HepG2 (cell line): ENCODE measurements around the gene NSMCE1. TPM values are rescaled to one million over a fixed set of nuclear protein-coding genes. Genes with fewer than 3 reads are reported as not detected.

ENCODE experiments used
- ATAC-seq: fragments of 200-7000 bp; cut with Tn5 transposase; 3 replicates; pipeline ENCODE4 v1.9.1; 2020; ENCODE audit warnings: mild to moderate bottlenecking, moderate library complexity
- BruUV-seq: library from RNA; stranded (reverse); fragments of 400-500 nt; replicated peaks from 2 replicates; lab custom pipeline; 2021; lab: Mats Ljungman, UMichigan
- CTCF ChIA-PET: fragments of 300-600 bp; formaldehyde crosslinking; extraction: SDS; loops from one replicate; lab custom pipeline; 2021; ENCODE audit warnings: low total read pairs, inconsistent platforms, low intra/inter-chr PET ratio; lab: Yijun Ruan, JAX
- POLR2A ChIA-PET: fragments of 350-600 bp; sonication (Branson Sonifier 250); formaldehyde crosslinking; loops from one replicate; lab custom pipeline; 2020; ENCODE audit warnings: antibody characterized with exemption, inconsistent platforms; lab: Yijun Ruan, JAX
- DNase-seq: peaks from one replicate; pipeline ENCODE4 v3.0.0-alpha.2; 2015; ENCODE audit warnings: low spot score
- FAIRE-seq: peaks from 3 replicates; lab custom pipeline; 2011; peaks lifted over from hg19 to GRCh38; lab: Jason Lieb, UNC
- H2AFZ ChIP-seq: one replicate; pipeline ENCODE4 v1.6.1; 2011; ENCODE audit warnings: low read length, inconsistent platforms
- H3K27ac ChIP-seq: fragments of 300-600 bp; 3 replicates; pipeline ENCODE4 v1.8.0; 2011; ENCODE audit warnings: mixed run types, mild to moderate bottlenecking, mixed read lengths, low read length, inconsistent platforms; ENCODE audit not compliant: insufficient read depth; ENCODE audit errors: extremely low read length
- H3K27me3 ChIP-seq, 2 experiments: fragments of 200-600 bp in 1 of 2; 2 replicates in 1 of 2; 3 replicates in 1 of 2; pipeline versions ENCODE4 v1.6.0 to v1.8.0; 2011; ENCODE audit warnings: low read length in 2 of 2, mild to moderate bottlenecking in 2 of 2, moderate library complexity in 2 of 2, inconsistent platforms in 1 of 2; ENCODE audit not compliant: insufficient read depth in 2 of 2, control insufficient read depth in 1 of 2
- H3K36me3 ChIP-seq, 2 experiments: fragments of 200-600 bp in 1 of 2; replicated peaks in 1 of 2; 2 replicates in 1 of 2; 3 replicates in 1 of 2; pipeline versions ENCODE4 v1.5.1 to v1.8.0; 2011; ENCODE audit warnings: low read length in 2 of 2, inconsistent platforms in 1 of 2; ENCODE audit not compliant: insufficient read depth in 2 of 2, control insufficient read depth in 1 of 2
- H3K4me1 ChIP-seq: 2 replicates; pipeline ENCODE4 v1.5.1; 2012; ENCODE audit warnings: low read length, inconsistent platforms; ENCODE audit not compliant: insufficient read depth
- H3K4me2 ChIP-seq: 2 replicates; pipeline ENCODE4 v1.6.0; 2011; ENCODE audit warnings: low read depth, low read length, inconsistent platforms
- H3K4me3 ChIP-seq, 3 experiments: fragments of 200-600 bp in 1 of 3; sonication (generic), shearing (Covaris generic) in 1 of 3; replicated peaks in 1 of 3; 2 replicates each; pipeline ENCODE4 v1.5.1; 2011 to 2016; ENCODE audit warnings: low read length in 3 of 3, inconsistent platforms in 2 of 3, low read depth in 2 of 3, mild to moderate bottlenecking in 2 of 3, control low read depth in 1 of 3, mixed read lengths in 1 of 3; ENCODE audit not compliant: insufficient read depth in 1 of 3
- H3K79me2 ChIP-seq: one replicate; pipeline ENCODE4 v1.6.1; 2011; ENCODE audit warnings: low read length, inconsistent platforms; ENCODE audit not compliant: insufficient read depth
- H3K9ac ChIP-seq: 2 replicates; pipeline ENCODE4 v1.6.0; 2011; ENCODE audit warnings: mild to moderate bottlenecking, low read depth, low read length, inconsistent platforms; ENCODE audit not compliant: insufficient read depth
- H3K9me3 ChIP-seq: 2 replicates; pipeline ENCODE4 v1.5.1; 2012; ENCODE audit warnings: mild to moderate bottlenecking, low read length
- H4K20me1 ChIP-seq: 2 replicates; pipeline ENCODE4 v1.6.0; 2011; ENCODE audit warnings: inconsistent platforms, mild to moderate bottlenecking, low read length, moderate library complexity; ENCODE audit not compliant: insufficient read depth
- E2F5 ChIP-seq: sonication (generic); formaldehyde crosslinking; conservative IDR thresholded peaks from 2 replicates; pipeline ENCODE4 v1.4.0; 2020; ENCODE audit warnings: missing genetic modification reagents
- HDAC6 ChIP-seq: fragments of 200-600 bp; sonication (generic); IDR thresholded peaks from 2 replicates; pipeline ENCODE4 v1.7.0; 2017; ENCODE audit warnings: mild to moderate bottlenecking, antibody characterized with exemption, low read length, low read depth
- HOXA9 ChIP-seq: sonication (generic); formaldehyde crosslinking; IDR thresholded peaks from 2 replicates; pipeline ENCODE4 v1.8.1; 2022; ENCODE audit warnings: missing genetic modification reagents, mild to moderate bottlenecking, moderate library complexity, borderline replicate concordance
- IKZF5 ChIP-seq: IDR thresholded peaks from 2 replicates; pipeline ENCODE4 v1.6.1; 2018; ENCODE audit warnings: missing genetic modification reagents, mild to moderate bottlenecking, missing compliant biosample characterization
- KMT2B ChIP-seq: IDR thresholded peaks from 2 replicates; pipeline ENCODE4 v1.6.1; 2016; ENCODE audit warnings: missing genetic modification reagents, missing compliant biosample characterization
- NAIF1 ChIP-seq: sonication (generic); formaldehyde crosslinking; IDR thresholded peaks from 2 replicates; pipeline ENCODE4 v1.5.0; 2020; ENCODE audit warnings: mild to moderate bottlenecking, missing genetic modification reagents, borderline replicate concordance
- SIX1 ChIP-seq: sonication (generic); formaldehyde crosslinking; IDR thresholded peaks from 2 replicates; pipeline ENCODE4 v1.4.0; 2020; ENCODE audit warnings: missing genetic modification reagents, borderline replicate concordance
- SRSF9 ChIP-seq: fragments of 200-400 bp; formaldehyde crosslinking; IDR thresholded peaks from 2 replicates; pipeline ENCODE4 v1.6.1; 2018; ENCODE audit warnings: borderline replicate concordance, mild to moderate bottlenecking, low read depth, low read length; ENCODE audit not compliant: insufficient read depth, poor library complexity, severe bottlenecking
- ZBTB25 ChIP-seq: IDR thresholded peaks from 2 replicates; pipeline ENCODE4 v1.6.1; 2018; ENCODE audit warnings: missing genetic modification reagents
- ZNF646 ChIP-seq: sonication (generic); formaldehyde crosslinking; IDR thresholded peaks from 2 replicates; pipeline ENCODE4 v1.9.0; 2021; ENCODE audit warnings: mild to moderate bottlenecking, missing genetic modification reagents
- ZNF670 ChIP-seq: sonication (generic); formaldehyde crosslinking; IDR thresholded peaks from 2 replicates; pipeline ENCODE4 v1.8.0; 2022; ENCODE audit warnings: mild to moderate bottlenecking, missing genetic modification reagents, borderline replicate concordance
- ZNF746 ChIP-seq: sonication (generic); formaldehyde crosslinking; IDR thresholded peaks from 2 replicates; pipeline ENCODE4 v1.8.0; 2022; ENCODE audit warnings: mild to moderate bottlenecking, missing genetic modification reagents
- WGBS: methylation state at CpG from one replicate; pipeline ENCODE4 v1.1.6; 2017; ENCODE audit warnings: low lambda C conversion rate; 5-methylcytosine and 5-hydroxymethylcytosine counted together
- in situ Hi-C: cut with HindIII; loops from 2 replicates; pipeline ENCODE4 v1.10.0; 2017; ENCODE audit warnings: low pct_unique_long_range_greater_than_20kb; ENCODE audit not compliant: extremely low pct_ligation_motif_present
- intact Hi-C: fragments of 100-400 bp; cut with micrococcal nuclease; formaldehyde crosslinking; loops from one replicate; pipeline ENCODE4 v1.10.0; 2022; ENCODE audit not compliant: unreplicated experiment
- polyA plus RNA-seq, 8 experiments: library from polyadenylated mRNA; depleted of rRNA in 3 of 8; stranded (reverse) in 7 of 8; unstranded in 1 of 8; fragments of >200 nt; fragmentation: Illumina TruSeq in 4 of 8; extraction: Trizol in 4 of 8; gene quantifications; 2 replicates each; pipeline versions ENCODE4 v1.2.1 to v1.2.3, GENCODE V29; 2011 to 2016; ENCODE audit warnings: low read depth in 4 of 8, missing spikeins in 1 of 8, mixed read lengths in 1 of 8; ENCODE audit not compliant: insufficient read depth in 1 of 8
- total RNA-seq, 5 experiments: library from RNA; depleted of rRNA; stranded (reverse); fragments of >200 nt; fragmentation: Illumina TruSeq; extraction: Trizol; gene quantifications; 2 replicates each; pipeline ENCODE4 v1.2.3, GENCODE V29; 2016; ENCODE audit warnings: low read depth in 1 of 5
- TF ChIP-seq, protein P1 (sequence below): sonication (generic); formaldehyde crosslinking; IDR thresholded peaks from 2 replicates; pipeline ENCODE4 v1.4.0; 2020; ENCODE audit warnings: mild to moderate bottlenecking, missing genetic modification reagents, borderline replicate concordance

NSMCE1 gene
- total and polyA plus RNA-seq, 2 of the 13 experiments (the other 11 are each of a cell fraction or from before 2014, with no cell fraction given) = 42.7 to 52.9 TPM

DNA sequence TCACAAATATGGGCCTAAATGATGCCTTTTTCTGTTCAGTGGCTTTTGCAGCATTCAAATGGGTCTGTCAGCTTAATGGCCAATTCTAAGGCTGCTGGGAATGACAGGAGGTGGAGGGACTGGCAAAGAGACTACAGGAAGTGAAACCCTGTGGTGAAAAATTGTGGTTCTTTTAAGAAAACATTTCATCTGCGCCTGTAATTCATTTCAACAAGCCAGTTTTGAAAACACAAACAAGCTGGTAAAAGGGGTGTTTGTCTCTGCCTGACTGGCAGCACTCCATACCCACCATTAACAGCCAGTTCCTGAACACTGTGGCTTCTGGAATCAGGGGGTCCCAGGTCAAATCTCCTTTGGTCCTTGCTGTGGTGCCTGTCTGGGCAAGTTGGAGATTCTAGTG lies 68.8 kb downstream of the NSMCE1 start:
- Histone ChIP-seq H2AFZ (peak overlapping the region; percentile 80), H3K27me3 (no peaks in the 10 kb centered on the region; a peak in 1 of 5 replicates), H3K27ac (no peak overlapping the region), H3K36me3 (no peaks in the 10 kb centered on the region), H3K4me3 (no peak overlapping the region; a peak in 1 of 6 replicates), H3K79me2 (no peaks in the 10 kb centered on the region), H3K4me1 (peaks cover 27% of the 10 kb centered on the region), H3K9me3 (no peaks in the 10 kb centered on the region), H3K9ac (no peak overlapping the region), H4K20me1 (no peaks in the 10 kb centered on the region), H3K4me2 (no peak overlapping the region)
- BruUV-seq = no TSS peak
- CTCF ChIA-PET = no interaction called here
- ATAC-seq = no peak
- in situ Hi-C loops (no loop called here), intact Hi-C loops (no loop called here)
- WGBS = 0% methylated on average over 1 of the region's 1 CpG
- FAIRE-seq = no peak
- no peak for DNase-seq
- TF ChIP-seq NAIF1 (no peak), SRSF9 (no peak), E2F5 (CRISPR knock-in tag) (no peak), HOXA9 (CRISPR knock-in tag) (no peak), HDAC6 (no peak), ZBTB25 (CRISPR knock-in tag) (no peak), SIX1 (CRISPR knock-in tag) (no peak), ZNF646 (CRISPR knock-in tag) (no peak), KMT2B (CRISPR knock-in tag) (no peak), IKZF5 (CRISPR knock-in tag) (no peak), ZNF746 (no peak), ZNF670 (no peak)
- TF ChIP-seq, protein P1, sequence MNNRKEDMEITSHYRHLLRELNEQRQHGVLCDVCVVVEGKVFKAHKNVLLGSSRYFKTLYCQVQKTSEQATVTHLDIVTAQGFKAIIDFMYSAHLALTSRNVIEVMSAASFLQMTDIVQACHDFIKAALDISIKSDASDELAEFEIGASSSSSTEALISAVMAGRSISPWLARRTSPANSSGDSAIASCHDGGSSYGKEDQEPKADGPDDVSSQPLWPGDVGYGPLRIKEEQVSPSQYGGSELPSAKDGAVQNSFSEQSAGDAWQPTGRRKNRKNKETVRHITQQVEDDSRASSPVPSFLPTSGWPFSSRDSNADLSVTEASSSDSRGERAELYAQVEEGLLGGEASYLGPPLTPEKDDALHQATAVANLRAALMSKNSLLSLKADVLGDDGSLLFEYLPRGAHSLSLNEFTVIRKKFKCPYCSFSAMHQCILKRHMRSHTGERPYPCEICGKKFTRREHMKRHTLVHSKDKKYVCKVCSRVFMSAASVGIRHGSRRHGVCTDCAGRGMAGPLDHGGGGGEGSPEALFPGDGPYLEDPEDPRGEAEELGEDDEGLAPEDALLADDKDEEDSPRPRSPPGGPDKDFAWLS (CRISPR knock-in tag) = no peak
- TF ChIP-seq, all 625 proteins: peak for 0
- POLR2A ChIA-PET = no interaction called here
